T-helper 1 cell treated with Interleukin-12 subunit alpha and Interleukin-12 subunit beta and Interleukin-4 antibody, amounts not matched to agents 30 ng/mL and 1 ng/mL, for 36 hours (primary cell): ENCODE results near the gene NADSYN1. TPM values are rescaled to one million over a fixed set of nuclear protein-coding genes. Genes with fewer than 3 reads are reported as not detected.

ENCODE experiments used
- intact Hi-C: fragments of 100-400 bp; cut with micrococcal nuclease; formaldehyde crosslinking; loops from one replicate; pipeline ENCODE4 v1.15.1; 2024
- total RNA-seq: library from RNA; stranded (reverse); gene quantifications from 2 replicates; pipeline ENCODE4 v1.2.3, GENCODE V29; 2022

The NADSYN1 gene
- total RNA-seq, 1 donor from 2014 or later: 120 TPM

DNA sequence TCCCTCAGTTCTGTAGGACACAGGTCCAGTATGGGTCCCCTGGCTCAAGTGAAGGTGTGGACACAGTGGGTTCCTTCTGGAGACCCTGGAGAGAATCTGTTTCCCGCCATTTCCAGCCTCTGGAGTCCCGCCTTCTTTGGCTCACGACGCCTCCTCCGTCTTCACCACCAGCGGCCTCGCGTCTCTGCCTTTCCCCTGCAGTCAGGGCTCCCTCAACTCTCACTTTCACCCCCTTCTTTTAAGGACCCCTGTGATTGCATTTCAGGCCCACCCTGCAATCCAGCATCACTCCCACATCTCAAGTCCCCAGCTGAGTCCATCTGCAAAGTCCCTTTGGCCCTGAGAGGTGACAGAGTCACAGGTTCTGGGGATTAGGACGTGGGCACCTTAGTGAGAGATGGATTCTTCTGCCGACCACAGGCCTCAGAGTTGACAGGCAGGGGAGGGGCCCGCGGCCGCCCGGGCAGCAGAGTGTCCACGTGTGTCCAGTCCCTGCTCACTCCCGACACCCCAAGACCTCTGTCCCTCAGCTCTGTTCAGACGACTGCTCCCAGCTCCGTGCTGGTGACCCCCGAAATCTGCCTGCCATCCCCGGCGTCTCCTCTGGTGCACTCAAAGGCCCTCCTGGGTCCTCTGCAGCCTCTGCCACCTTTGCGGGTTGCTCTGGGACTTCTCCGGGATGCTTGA lies 37.2 kb downstream of the NADSYN1 start:
- intact Hi-C loops: no loop called here

DNA sequence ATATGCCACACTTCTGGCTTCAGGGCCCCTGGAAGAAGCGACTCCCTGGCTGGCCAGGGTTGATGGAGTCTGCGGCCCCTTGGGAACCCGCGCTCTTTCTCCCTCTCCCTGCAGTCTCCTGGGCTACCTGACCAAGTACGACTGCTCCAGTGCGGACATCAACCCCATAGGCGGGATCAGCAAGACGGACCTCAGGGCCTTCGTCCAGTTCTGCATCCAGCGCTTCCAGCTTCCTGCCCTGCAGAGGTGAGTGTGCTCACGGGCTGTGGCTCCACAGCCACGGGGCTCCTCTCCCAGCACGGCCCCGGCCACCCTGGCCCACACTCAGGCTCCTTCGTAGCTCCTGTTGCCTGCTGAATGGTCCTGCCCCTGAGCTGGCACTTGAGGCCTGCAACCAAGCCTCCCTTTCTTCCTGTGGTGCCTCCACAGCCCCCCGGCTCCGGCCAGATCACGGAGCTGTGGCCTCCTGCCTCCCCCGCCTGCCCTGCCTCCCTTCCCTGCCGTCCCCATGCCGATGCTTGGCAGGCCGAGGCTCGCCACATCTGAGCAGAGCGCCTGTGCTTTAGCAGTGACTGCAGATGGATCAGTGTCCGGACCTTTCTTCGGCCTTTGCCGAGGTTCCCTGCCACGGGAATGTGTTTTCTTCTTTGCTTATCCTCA lies 37.9 kb downstream of the NADSYN1 start:
- intact Hi-C loops: no loop called here

DNA sequence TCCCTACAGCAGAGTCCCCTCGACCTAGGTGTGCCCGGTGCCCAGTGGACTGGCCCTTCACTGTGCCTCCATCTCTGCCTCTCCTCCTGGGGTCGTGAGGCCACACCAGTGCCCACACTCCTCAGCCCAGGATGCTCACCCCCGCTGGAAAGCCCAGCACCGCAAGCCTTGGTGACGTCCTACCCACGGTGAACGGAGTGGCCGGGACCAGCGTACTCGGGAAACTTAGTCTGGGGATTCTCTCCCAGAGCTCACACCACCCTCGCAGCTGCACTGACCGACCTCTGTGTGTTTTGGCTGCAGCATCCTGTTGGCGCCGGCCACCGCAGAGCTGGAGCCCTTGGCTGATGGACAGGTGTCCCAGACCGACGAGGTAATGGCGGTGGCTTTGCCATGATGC lies 38.5 kb downstream of the NADSYN1 start:
- intact Hi-C loops: no loop called here

DNA sequence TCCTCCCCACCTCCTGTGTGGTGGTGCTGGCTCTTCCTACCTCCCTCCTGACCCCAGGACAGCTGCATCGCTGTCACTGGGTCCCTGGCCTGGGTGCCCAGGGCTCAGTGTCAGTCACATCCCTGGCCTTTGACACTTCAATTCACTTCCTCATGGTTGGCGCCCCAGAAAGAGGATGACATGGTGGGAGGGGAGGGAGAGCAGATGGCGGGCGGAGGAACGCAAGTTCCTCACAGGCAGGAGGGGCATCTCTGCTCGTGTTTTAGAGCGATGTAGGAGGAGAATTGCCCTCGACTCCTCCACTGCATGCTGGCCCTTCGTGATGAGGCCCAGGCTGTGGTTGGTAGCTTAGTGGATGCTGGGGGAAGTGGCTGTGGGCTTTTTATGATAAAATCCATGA lies 38.9 kb downstream of the NADSYN1 start:
- intact Hi-C loops: no loop called here

- intact Hi-C loops: no loop called here
Measured at GRCh38 chr11:71495286-71496230, 42.6 kb downstream of the NADSYN1 start.

DNA sequence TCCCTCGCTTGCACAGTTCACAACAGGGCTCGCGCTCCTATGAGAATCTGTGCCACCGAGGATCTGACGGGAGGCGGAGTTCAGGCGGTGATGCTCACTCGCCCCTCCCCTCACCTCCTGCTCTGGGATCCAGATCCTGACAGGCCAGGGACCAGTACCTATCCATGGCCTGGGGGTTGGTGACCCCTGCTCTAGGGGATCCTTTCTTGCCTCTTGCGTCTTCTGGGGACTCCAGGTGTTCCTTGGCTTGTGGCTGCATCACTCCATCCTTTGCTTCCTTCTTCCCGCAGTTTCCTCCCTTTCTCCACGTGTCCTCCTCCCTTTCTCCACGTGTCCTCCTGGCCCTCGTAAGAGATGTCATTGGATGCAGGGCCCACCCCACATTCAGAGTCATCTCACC lies 43.4 kb downstream of the NADSYN1 start:
- intact Hi-C loops: no loop called here

GRCh38 chr11:71498091-71498490 lies 45.1 kb downstream of the NADSYN1 start:
- intact Hi-C loops: no loop called here

GRCh38 chr11:71499125-71499524 lies 46.1 kb downstream of the NADSYN1 start:
- intact Hi-C loops: no loop called here

- intact Hi-C loops: no loop called here
Measured at GRCh38 chr11:71499546-71499945, 46.5 kb downstream of the NADSYN1 start.

GRCh38 chr11:71500601-71501021 lies 47.6 kb downstream of the NADSYN1 start:
- intact Hi-C loops: no loop called here

DNA sequence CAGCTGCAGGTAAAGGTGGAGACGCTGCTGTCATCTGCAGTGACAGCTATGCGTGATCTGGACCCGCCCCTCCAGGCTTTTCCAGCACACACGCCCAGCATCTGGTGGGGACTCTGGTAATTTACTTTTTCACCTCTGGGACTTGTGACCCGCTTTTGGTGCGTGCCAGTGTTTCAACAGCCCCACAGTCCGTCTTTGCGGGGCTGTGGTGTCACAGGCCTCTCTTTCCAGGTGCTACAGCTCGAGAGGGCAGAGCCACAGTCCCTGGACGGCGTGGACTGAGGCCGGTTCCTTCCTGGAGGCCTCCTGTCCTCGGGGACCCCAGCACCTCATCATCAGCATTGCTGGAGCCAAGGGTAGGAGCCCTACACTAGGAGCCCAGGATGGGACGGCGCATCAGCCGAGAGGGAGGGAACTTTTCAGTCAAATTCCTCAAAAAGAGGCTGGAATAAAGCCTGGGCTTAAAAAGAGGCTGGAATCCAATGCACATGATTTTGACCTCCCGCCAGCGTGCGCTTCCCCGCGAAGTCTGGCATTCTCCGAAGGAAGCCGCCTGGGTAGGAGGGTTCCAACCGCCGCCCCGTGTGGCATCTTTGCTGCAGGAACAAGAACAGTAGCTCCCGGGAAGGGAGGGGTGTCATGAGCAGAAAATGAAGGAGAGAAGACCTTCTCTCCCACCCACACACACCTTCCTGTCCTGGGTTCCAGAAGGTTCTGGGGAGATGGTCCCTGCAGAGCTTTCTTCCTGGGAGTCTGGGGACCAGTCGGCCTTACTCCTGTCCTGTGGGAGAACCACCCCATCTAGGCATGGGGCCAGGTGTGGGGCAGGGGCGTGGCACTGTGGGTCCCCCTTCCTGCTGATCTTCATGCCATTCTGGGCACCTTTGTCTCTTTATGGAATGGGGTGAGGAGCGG lies 48.3 kb downstream of the NADSYN1 start:
- intact Hi-C loops: no loop called here

- intact Hi-C loops: no loop called here
Measured at GRCh38 chr11:71502026-71502425, 49.0 kb downstream of the NADSYN1 start.

GRCh38 chr11:71502871-71503435 lies 50.0 kb downstream of the NADSYN1 start:
- intact Hi-C loops: no loop called here

- intact Hi-C loops: no loop called here
Measured at GRCh38 chr11:71504531-71504930, 51.5 kb downstream of the NADSYN1 start.

DNA sequence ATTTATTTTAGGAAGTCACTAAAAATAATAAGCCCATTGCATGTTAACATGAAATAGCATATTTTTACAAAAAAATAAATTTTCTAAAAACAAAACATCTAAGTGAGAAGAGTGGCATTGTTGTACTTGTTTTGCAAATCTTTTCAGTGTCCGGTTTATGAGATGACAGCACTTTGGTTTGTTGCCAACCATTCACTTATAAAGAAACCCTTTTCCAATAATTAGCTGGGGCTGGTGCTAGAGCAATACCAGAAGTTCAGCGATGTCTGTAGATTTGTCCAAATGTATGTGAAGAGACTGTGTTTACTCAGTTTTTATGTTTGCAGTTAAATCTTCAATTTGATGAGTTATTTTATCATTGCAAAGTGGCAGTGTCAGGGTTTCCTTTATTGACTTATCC lies 52.0 kb downstream of the NADSYN1 start:
- intact Hi-C loops: no loop called here

GRCh38 chr11:71505781-71506180 lies 52.8 kb downstream of the NADSYN1 start:
- intact Hi-C loops: no loop called here

- intact Hi-C loops: no loop called here
Measured at GRCh38 chr11:71507102-71507501, 54.1 kb downstream of the NADSYN1 start.

DNA sequence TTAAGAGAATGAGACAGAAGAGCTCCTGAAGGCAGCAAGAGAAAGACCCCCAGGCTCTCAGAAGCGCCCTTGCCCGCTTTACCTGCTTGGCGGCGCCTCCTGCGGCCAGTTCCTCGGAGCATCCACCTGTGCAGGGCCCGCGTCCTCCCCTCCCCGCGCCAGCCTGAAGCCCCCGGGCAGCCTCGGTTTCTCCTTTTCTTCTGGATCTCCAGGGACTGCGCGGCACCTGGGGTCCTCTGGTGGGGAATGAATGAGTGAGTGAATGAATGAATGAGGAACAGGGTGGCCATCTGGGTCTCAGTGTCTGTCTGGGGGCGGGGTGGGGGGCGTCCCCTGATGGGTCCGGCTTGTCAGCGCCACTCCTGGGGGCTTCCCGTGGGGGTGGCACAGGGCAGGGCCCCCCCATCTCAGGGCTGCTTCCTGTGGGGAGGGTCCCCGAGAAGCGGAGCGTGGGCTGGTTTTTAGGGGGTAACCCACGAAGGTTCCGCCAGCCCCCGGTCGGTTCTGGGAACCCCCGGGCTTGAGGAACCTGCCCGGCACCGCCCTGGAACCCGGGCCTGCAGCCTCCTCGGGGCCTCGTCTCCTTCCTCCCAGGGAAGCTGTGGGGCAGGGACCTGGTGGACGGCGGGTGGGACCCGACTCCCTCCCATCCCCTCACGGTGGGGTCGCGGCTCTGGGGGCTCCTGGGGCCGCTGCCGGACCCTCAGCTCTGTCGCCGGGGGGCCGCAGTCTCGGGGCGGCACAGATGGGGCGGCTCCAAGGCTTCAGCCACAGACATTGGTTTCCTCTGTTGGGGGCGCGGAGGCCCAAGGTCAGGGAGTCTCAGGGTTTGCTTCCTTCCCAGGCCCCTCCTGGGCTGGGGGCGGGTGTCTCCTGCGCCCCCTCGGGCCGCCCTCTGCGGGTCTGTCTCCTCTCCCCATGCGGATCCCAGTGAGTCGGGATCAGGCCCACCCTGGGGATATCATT lies 65.8 kb downstream of the NADSYN1 start:
- intact Hi-C loops: no loop called here

GRCh38 chr11:71519546-71519945 lies 66.5 kb downstream of the NADSYN1 start:
- intact Hi-C loops: no loop called here
